Activated naive CD8-positive, alpha-beta T cell treated with anti-CD3 and anti-CD28 coated beads, Interleukin-2, amount 50 U/mL, for 24 hours (primary cell): ENCODE measurements around the gene BTNL9.
"Not testable (repeated sequence)": the region's sequence is repeated elsewhere in the genome, so short reads cannot be mapped to it uniquely, and the experiment has no call there.

Source experiments
- ATAC-seq: fragments of 150-1000 bp; cut with Tn5 transposase; one replicate; pipeline ENCODE4 v1.10.0; 2021
- DNase-seq: peaks from one replicate; pipeline ENCODE4 v3.0.0; 2021
- H3K27ac Mint-ChIP-seq: one replicate; pipeline ENCODE4 v1.8.0; 2021; ENCODE audit warnings: mild to moderate bottlenecking, mixed read lengths
- H3K27me3 Mint-ChIP-seq: one replicate; pipeline ENCODE4 v1.8.0; 2021; ENCODE audit warnings: mixed read lengths
- H3K36me3 Mint-ChIP-seq: one replicate; pipeline ENCODE4 v1.8.0; 2021; ENCODE audit warnings: low read depth, mixed read lengths
- H3K4me1 Mint-ChIP-seq: one replicate; pipeline ENCODE4 v1.8.0; 2021; ENCODE audit warnings: mixed read lengths
- H3K4me3 Mint-ChIP-seq: one replicate; pipeline ENCODE4 v1.8.0; 2021; ENCODE audit warnings: mild to moderate bottlenecking, moderate library complexity, mixed read lengths
- H3K9me3 Mint-ChIP-seq: one replicate; pipeline ENCODE4 v1.8.0; 2021; ENCODE audit warnings: mixed read lengths

The BTNL9 gene

GRCh38 chr5:181036816-181037364, 3.2 kb upstream of the BTNL9 start:
- no peak overlapping the region for H3K4me3 Mint-ChIP-seq
- no peaks in the 10 kb centered on the region for H3K4me1 Mint-ChIP-seq
- H3K9me3 Mint-ChIP-seq = peaks cover 2% of the 10 kb centered on the region
- no peak overlapping the region for H3K27ac Mint-ChIP-seq
- no peaks in the 10 kb centered on the region for H3K36me3 Mint-ChIP-seq
- ATAC-seq = no peak
- H3K27me3 Mint-ChIP-seq = peaks cover 11% of the 10 kb centered on the region
- no peak for DNase-seq

- no peak overlapping the region for H3K27ac Mint-ChIP-seq
- DNase-seq (no peak), ATAC-seq (no peak)
- no peaks in the 10 kb centered on the region for H3K4me1 Mint-ChIP-seq
- peaks cover 16% of the 10 kb centered on the region for H3K27me3 Mint-ChIP-seq
- H3K36me3 Mint-ChIP-seq = no peaks in the 10 kb centered on the region
- no peaks in the 10 kb centered on the region for H3K9me3 Mint-ChIP-seq
- no peak overlapping the region for H3K4me3 Mint-ChIP-seq
These were observed 2.7 kb upstream of the BTNL9 start for GRCh38 chr5:181037365-181037861.

- no peak overlapping the region for H3K27ac Mint-ChIP-seq
- no peak overlapping the region for H3K4me3 Mint-ChIP-seq
- no peak for ATAC-seq
These were observed 595 bp upstream of the BTNL9 start for GRCh38 chr5:181039471-181039870.

GRCh38 chr5:181040631-181040945, 522 bp downstream of the BTNL9 start:
- H3K27me3 Mint-ChIP-seq = peaks cover 29% of the 10 kb centered on the region
- no peaks in the 10 kb centered on the region for H3K4me1 Mint-ChIP-seq
- no peaks in the 10 kb centered on the region for H3K36me3 Mint-ChIP-seq
- no peak overlapping the region for H3K27ac Mint-ChIP-seq
- no peaks in the 10 kb centered on the region for H3K9me3 Mint-ChIP-seq
- DNase-seq (no peak), ATAC-seq (no peak)
- H3K4me3 Mint-ChIP-seq = no peak overlapping the region

More at GRCh38 chr5:181039471-181039870, 595 bp upstream of the BTNL9 start:
- Mint-ChIP-seq H3K4me1 (no peaks in the 10 kb centered on the region), H3K36me3 (no peaks in the 10 kb centered on the region), H3K27me3 (peaks cover 29% of the 10 kb centered on the region), H3K9me3 (no peaks in the 10 kb centered on the region)
- DNase-seq = no peak

DNA sequence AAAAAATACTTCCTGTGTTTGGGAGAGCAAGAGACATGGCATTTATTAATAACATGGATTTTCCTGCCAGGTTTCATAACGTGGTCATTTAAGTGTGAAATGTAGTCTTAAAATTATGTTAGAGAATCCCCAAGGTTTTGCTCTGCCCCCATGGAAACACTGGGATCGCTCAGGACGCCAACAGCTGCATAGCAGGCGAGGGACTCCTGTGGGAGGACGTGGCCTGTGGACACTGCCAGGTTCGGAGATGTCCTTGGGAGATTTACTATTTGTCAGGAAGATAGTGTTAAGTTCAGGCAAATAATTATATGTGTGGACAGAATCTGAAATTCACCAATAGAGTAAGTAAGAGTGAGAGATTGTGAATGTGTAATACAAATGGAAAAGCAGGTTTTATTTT, 977 bp downstream of the BTNL9 start:
- no peaks in the 10 kb centered on the region for H3K9me3 Mint-ChIP-seq
- DNase-seq = no peak
- peaks cover 29% of the 10 kb centered on the region for H3K27me3 Mint-ChIP-seq
- no peaks in the 10 kb centered on the region for H3K36me3 Mint-ChIP-seq
- H3K4me1 Mint-ChIP-seq = no peaks in the 10 kb centered on the region
- no peak overlapping the region for H3K4me3 Mint-ChIP-seq
- no peak overlapping the region for H3K27ac Mint-ChIP-seq
- no peak for ATAC-seq

GRCh38 chr5:181042036-181042713, 2.1 kb downstream of the BTNL9 start:
- Mint-ChIP-seq H3K36me3 (no peaks in the 10 kb centered on the region), H3K4me1 (no peaks in the 10 kb centered on the region), H3K27ac (no peak overlapping the region), H3K27me3 (peaks cover 29% of the 10 kb centered on the region), H3K9me3 (no peaks in the 10 kb centered on the region), H3K4me3 (no peak overlapping the region)
- ATAC-seq (no peak), DNase-seq (no peak)

- Mint-ChIP-seq H3K27ac (no peak overlapping the region), H3K4me1 (no peaks in the 10 kb centered on the region), H3K36me3 (no peaks in the 10 kb centered on the region), H3K27me3 (peaks cover 32% of the 10 kb centered on the region), H3K9me3 (no peaks in the 10 kb centered on the region), H3K4me3 (no peak overlapping the region)
- DNase-seq (no peak), ATAC-seq (no peak)
These were observed 2.7 kb downstream of the BTNL9 start for GRCh38 chr5:181042722-181043121.

DNA sequence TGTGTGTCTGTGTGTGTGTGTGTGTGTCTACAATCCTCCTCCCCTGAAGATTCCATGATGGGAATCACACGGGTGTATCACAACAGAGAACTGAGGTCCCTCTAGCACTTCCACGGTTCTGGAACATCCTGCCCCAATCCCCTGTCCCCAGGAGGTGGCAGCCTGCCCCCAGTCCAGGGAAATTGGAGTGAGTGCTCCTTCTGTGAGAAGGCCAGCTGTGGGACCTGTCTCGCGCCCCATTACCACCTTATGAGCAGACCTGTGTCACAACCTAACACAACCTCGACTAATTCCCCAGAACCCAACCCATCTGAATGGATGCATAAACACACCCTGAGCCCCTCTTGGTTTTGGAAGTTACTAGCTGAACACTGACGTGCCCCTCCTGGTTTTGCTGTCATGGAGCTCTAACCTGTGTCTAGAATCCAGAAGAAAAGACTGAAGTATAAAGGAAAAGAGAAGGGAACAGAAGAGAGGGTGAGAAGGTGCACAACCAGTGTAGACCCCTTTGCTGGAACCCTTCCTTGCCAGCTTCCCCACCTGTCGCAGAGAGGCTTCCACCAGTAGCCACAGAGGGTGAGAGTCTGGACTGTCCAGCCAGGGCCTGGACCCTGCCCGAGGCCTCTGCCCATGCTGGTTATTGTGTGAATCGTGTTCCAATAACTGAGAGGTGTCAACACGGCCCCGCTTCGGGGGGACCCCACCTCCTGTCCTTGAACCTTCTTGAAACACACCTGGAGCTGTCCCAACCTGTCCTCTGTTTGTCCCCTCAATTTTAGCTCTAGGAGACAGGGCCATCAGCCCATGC, 3.4 kb downstream of the BTNL9 start:
- Mint-ChIP-seq H3K9me3 (no peaks in the 10 kb centered on the region), H3K27ac (no peak overlapping the region), H3K4me3 (no peak overlapping the region), H3K36me3 (no peaks in the 10 kb centered on the region), H3K4me1 (no peaks in the 10 kb centered on the region), H3K27me3 (peaks cover 36% of the 10 kb centered on the region)
- no peak for DNase-seq
- no peak for ATAC-seq

GRCh38 chr5:181044093-181044599, 4.1 kb downstream of the BTNL9 start:
- H3K36me3 Mint-ChIP-seq = no peaks in the 10 kb centered on the region
- no peak overlapping the region for H3K4me3 Mint-ChIP-seq
- no peaks in the 10 kb centered on the region for H3K9me3 Mint-ChIP-seq
- no peaks in the 10 kb centered on the region for H3K4me1 Mint-ChIP-seq
- ATAC-seq (no peak), DNase-seq (no peak)
- H3K27me3 Mint-ChIP-seq = peaks cover 35% of the 10 kb centered on the region
- no peak overlapping the region for H3K27ac Mint-ChIP-seq

DNA sequence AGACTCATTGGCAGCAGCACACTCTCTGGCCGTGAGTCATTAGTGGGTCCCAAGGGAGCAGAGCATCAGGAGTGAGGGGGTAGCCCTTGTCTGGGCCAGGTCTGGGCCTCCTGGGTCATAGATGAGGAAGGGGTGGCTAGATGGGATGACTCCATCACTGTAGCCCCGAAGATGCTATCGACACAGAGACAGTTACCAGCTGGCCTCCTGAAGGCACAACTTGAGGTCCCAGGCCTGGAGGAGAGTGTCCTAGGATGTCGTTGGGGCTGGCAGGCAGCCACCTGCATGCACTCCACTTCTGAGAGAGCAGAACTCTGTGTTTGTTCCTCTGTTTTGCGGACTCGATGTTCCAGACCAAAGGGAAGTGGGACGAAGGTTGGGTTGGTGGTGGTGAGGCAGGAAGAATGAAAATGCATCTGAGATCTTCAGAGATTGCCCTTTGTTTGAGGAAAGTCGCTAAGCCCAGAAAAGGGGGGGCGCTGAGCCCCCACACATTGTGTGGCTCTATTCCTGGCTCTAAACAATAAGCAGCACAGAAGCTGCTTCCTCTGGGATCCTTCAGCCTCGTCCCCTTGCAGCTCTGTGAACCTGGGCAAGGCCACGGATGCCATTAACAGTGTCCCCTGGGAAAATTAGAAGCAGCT, 4.7 kb downstream of the BTNL9 start:
- Mint-ChIP-seq H3K27ac (no peak overlapping the region), H3K4me3 (no peak overlapping the region), H3K27me3 (peaks cover 35% of the 10 kb centered on the region), H3K36me3 (no peaks in the 10 kb centered on the region), H3K9me3 (no peaks in the 10 kb centered on the region), H3K4me1 (no peaks in the 10 kb centered on the region)
- DNase-seq (no peak), ATAC-seq (no peak)

DNA sequence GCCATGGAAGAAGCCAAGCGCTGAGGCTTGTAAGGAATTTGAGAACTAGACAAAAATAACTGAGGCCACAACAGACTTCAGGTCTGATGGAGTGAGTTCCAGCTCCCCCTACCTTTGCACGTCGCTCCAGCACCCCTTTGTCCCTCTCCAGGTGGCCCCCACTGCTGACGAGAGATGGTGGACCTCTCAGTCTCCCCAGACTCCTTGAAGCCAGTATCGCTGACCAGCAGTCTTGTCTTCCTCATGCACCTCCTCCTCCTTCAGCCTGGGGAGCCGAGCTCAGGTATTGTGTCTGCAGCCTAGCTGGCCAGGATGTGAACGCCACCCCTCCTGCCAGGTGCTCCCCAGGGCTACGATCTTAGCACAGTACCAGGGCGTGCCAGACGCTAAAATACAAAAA, 5.2 kb downstream of the BTNL9 start:
- no peak overlapping the region for H3K27ac Mint-ChIP-seq
- H3K9me3 Mint-ChIP-seq = no peaks in the 10 kb centered on the region
- no peaks in the 10 kb centered on the region for H3K36me3 Mint-ChIP-seq
- no peak overlapping the region for H3K4me3 Mint-ChIP-seq
- peaks cover 35% of the 10 kb centered on the region for H3K27me3 Mint-ChIP-seq
- no peaks in the 10 kb centered on the region for H3K4me1 Mint-ChIP-seq
- no peak for ATAC-seq
- no peak for DNase-seq

- not testable (repeated sequence) for H3K4me1 Mint-ChIP-seq, ATAC-seq, H3K9me3 Mint-ChIP-seq, H3K4me3 Mint-ChIP-seq, H3K36me3 Mint-ChIP-seq, DNase-seq, H3K27ac Mint-ChIP-seq
- H3K27me3 Mint-ChIP-seq = peaks cover 39% of the 10 kb centered on the region
These were observed 5.8 kb downstream of the BTNL9 start for GRCh38 chr5:181045857-181046256.

DNA sequence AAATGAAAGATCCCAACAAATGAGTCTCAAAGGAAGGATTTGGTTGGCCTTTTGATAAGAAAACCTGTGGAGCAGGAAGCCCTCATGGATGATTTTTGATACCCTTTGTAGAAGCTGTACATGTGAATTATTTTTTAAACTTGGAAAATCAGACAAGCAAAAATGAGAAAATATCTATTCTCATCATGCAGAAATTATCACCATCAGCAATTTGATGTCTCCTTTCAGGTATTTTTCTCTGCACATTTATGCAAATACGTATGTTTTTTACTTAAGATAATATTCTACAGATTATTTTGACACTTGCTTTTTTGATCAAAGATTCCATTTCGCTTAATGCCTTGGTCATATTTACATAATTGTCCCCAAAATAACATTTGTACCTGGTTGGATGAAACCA, 7.2 kb downstream of the BTNL9 start:
- Mint-ChIP-seq H3K27ac (no peak overlapping the region), H3K27me3 (peaks cover 46% of the 10 kb centered on the region), H3K4me3 (no peak overlapping the region), H3K9me3 (no peaks in the 10 kb centered on the region), H3K36me3 (peaks cover 4% of the 10 kb centered on the region), H3K4me1 (peaks cover 4% of the 10 kb centered on the region)
- no peak for DNase-seq
- ATAC-seq = no peak

DNA sequence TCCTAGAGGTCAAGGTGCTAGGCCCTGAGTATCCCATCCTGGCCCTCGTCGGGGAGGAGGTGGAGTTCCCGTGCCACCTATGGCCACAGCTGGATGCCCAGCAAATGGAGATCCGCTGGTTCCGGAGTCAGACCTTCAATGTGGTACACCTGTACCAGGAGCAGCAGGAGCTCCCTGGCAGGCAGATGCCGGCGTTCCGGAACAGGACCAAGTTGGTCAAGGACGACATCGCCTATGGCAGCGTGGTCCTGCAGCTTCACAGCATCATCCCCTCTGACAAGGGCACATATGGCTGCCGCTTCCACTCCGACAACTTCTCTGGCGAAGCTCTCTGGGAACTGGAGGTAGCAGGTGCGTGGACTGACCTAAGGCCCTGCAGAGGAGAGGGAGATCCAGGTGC, 7.9 kb downstream of the BTNL9 start:
- ATAC-seq (no peak), DNase-seq (no peak)
- Mint-ChIP-seq H3K9me3 (no peaks in the 10 kb centered on the region), H3K36me3 (peaks cover 4% of the 10 kb centered on the region), H3K4me3 (no peak overlapping the region), H3K4me1 (peaks cover 5% of the 10 kb centered on the region), H3K27ac (no peak overlapping the region), H3K27me3 (peaks cover 49% of the 10 kb centered on the region)
